A673 (cell line): Measurements from ENCODE around the gene CDH6.

Experiments
- EZH2 ChIP-seq: fragments of 200-600 bp; sonication (generic); IDR thresholded peaks from 2 replicates; pipeline ENCODE4 v1.6.1; 2017; ENCODE audit warnings: borderline replicate concordance, low read depth, mild to moderate bottlenecking, mixed read lengths, antibody characterized with exemption, low read length; ENCODE audit not compliant: poor library complexity, severe bottlenecking
- TF ChIP-seq, protein P1 (sequence below): fragments of 300-800, 200-600 bp; sonication (generic); conservative IDR thresholded peaks from 2 replicates; pipeline ENCODE4 v1.5.1; 2017; ENCODE audit warnings: low read depth, mild to moderate bottlenecking, antibody characterized with exemption, low read length, moderate library complexity, mixed read lengths

DNA sequence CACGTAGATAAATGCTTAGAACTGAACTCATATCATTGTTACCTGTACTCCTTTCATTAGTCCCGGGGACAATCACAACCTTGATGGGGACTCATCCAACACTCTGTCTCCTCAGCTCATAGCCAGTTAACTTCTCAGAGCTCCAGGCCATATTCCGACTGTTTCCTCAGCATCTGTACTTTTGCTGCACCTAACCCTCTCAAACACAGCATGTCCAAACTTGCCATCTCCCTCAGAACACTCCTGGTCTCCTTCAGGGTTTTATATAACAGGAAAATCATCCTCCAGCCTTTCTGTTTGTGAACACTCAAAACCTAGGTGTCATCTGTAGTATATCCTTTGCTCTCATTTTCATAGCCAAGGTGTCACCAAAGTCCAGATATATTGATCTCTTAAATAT is 150.5 kb downstream of the CDH6 start:
- TF ChIP-seq, protein P1, sequence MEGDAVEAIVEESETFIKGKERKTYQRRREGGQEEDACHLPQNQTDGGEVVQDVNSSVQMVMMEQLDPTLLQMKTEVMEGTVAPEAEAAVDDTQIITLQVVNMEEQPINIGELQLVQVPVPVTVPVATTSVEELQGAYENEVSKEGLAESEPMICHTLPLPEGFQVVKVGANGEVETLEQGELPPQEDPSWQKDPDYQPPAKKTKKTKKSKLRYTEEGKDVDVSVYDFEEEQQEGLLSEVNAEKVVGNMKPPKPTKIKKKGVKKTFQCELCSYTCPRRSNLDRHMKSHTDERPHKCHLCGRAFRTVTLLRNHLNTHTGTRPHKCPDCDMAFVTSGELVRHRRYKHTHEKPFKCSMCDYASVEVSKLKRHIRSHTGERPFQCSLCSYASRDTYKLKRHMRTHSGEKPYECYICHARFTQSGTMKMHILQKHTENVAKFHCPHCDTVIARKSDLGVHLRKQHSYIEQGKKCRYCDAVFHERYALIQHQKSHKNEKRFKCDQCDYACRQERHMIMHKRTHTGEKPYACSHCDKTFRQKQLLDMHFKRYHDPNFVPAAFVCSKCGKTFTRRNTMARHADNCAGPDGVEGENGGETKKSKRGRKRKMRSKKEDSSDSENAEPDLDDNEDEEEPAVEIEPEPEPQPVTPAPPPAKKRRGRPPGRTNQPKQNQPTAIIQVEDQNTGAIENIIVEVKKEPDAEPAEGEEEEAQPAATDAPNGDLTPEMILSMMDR: no peak
- TF ChIP-seq EZH2: no peak
